DMS153 (cell line): Measurements from ENCODE around the gene RXYLT1.
"Not testable (repeated sequence)": the region's sequence is repeated elsewhere in the genome, so short reads cannot be mapped to it uniquely, and the experiment has no call there.

ENCODE experiments used
- DNase-seq: peaks from one replicate; lab custom pipeline; 2025; lab: John Stamatoyannopoulos, UW

RXYLT1 gene, protein sequence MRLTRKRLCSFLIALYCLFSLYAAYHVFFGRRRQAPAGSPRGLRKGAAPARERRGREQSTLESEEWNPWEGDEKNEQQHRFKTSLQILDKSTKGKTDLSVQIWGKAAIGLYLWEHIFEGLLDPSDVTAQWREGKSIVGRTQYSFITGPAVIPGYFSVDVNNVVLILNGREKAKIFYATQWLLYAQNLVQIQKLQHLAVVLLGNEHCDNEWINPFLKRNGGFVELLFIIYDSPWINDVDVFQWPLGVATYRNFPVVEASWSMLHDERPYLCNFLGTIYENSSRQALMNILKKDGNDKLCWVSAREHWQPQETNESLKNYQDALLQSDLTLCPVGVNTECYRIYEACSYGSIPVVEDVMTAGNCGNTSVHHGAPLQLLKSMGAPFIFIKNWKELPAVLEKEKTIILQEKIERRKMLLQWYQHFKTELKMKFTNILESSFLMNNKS

DNA sequence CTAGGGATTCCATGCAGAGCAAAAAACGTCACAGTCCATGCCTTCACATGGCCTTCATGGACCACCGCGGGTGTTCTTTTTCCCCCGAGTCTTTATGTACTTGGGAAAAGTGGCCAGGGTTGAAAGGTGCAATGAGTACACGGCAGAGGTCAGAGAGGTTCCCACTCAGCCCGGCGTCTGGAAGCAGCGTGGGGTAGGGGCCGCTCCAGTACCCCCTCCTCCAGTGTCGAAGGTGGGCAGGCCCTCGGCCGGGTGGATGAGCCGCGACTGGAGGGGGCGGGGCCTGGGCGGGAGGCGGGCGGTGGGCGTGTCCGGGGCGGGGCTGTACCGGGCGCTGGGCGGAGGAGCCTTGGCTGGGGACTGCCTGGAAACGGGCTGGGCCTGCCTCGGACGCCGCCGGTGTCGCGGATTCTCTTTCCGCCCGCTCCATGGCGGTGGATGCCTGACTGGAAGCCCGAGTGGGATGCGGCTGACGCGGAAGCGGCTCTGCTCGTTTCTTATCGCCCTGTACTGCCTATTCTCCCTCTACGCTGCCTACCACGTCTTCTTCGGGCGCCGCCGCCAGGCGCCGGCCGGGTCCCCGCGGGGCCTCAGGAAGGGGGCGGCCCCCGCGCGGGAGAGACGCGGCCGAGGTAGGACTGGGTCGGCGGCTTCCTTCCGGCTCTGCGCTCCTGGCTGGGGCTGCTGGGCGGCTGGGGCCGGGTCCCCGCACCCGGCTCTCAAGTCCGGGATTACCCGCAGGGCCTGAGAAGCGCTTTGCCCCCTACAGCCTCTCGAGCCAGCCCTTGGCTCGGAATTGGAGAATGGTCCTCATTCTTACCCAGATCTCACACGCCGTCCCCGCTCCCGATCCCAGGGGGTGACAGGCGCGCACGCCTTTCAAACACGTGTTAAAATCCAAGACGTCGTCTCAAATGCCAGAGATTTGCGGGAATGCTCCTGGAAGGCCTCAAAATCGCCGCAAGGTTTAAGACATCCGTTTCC, at the start of gene RXYLT1:
Gene RXYLT1, plus strand, starts transcription at position 412 of the 984 bp plus-strand sequence. Its CDS starts 52 bp downstream, at position 464.
- DNase-seq, result peak; percentile 39

DNA sequence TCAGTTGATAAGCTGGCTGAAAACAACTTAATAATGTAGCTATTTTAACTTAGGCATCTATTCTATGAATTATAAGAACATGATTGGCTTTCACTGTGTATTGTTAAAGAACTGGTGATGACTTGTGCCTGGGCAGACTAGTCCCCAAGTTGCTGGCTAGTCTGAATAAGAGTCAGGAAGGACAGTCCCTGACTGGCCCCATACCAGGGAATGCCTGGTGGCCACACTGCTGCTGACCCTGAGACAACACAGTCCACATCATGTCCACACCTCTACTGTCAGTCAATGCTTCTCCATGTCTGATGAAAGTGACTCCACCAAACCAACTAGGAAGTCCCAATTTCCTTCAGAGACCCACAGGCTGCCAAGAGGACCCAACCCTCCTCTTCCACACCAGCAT, 46.9 kb upstream of the RXYLT1 start:
- DNase-seq, result not testable (repeated sequence)

GRCh38 chr12:63733585-63733984, 46.1 kb upstream of the RXYLT1 start:
- not testable (repeated sequence) for DNase-seq

- DNase-seq, result not testable (repeated sequence)
These were observed 39.2 kb upstream of the RXYLT1 start for GRCh38 chr12:63740551-63740950.

DNA sequence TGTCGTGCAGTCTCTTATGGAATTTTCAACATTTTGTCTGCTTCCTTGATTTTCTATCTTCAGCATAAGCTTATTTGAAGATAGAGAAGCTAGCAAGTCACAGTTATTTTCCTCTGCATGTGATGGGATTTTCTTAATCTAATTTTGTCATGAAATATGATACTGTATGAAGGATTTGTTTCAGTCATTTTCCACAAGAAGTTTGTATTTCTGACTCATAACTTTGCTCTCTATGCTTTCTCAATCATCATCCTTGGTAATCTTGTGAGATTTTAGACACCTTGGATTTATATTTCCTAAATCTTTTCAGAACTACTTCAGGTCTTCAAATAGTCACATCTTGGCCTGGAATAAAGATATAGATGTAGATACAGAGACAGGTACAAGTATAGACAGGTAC, 38.3 kb upstream of the RXYLT1 start:
- not testable (repeated sequence) for DNase-seq

GRCh38 chr12:63744110-63744509, 35.6 kb upstream of the RXYLT1 start:
- not testable (repeated sequence) for DNase-seq

DNA sequence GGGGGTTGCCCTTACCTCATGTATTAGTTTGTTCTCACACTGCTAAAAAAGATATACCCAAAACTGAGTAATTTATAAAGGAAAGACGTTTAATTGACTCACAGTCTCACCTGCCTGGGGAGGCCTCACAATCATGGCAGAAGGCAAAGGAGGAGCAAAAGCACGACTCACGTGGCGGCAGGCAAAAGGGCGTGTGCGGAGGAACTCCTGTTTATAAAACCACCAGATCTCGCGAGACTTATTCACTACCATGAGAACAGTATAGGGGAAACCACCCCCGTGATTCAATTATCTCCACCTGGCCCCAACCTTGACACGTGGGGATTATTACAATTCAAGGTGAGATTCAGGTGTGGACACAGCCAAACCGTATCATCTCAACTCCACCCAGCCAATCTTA, 33.2 kb upstream of the RXYLT1 start:
- not testable (repeated sequence) for DNase-seq

DNA sequence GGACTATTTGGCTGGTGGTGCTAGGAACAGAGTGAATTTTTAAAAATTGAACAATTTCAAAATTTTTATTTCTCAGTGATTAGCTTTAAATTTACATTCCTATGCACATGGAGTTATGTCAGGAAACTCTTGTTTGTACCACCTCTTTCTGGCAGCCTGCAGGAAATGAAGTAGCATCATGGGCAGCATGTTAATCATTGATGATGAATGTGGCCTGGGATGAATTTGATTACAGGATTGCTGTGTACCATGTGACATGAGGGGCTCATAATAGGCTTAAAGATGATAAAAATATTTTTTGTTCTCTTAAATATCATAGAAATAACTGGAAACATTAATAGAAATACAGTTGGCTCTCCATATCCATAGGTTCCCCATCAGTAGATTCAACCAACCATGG, 32.6 kb upstream of the RXYLT1 start:
- not testable (repeated sequence) for DNase-seq

GRCh38 chr12:63747553-63747952, 32.2 kb upstream of the RXYLT1 start:
- no peak for DNase-seq

DNA sequence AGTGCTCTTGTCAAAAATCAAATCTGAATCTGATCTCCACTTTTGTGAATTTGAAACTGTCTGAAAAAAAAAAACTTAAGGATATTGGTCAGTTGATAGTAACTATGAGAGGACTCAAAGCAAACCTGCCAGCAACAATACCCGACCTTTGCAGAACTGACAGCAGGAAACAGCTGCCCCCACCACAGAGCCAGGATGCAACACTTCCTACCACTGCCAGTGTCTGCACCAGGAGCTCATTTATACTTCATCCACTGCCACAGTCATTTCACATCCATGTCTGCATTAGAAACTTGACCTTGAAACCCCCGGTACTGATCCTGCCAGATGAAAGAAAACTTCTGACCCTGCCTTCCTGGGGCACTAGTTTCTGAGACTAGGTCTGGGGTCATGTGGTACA, 27.4 kb upstream of the RXYLT1 start:
- no peak for DNase-seq

GRCh38 chr12:63752841-63753240, 26.9 kb upstream of the RXYLT1 start:
- no peak for DNase-seq

DNA sequence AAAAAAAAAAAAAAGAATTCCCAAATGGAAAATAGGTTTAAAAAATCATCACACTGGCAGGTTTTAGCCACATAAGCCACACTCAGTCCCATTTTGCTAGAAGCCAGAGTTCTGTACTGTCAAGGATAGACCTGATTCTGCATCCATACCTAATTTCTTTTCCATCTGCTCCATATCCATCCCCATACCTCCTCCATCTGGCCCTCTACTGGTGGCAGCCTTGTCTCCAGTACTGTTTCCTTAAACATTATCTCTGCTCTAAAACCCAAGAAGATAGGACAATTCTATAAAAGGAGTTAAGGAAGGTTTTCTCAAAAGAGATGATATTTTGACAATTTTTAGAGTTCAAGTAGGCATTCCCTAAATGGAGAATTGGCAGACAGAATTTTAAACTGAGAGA, 26.0 kb upstream of the RXYLT1 start:
- no peak for DNase-seq

DNA sequence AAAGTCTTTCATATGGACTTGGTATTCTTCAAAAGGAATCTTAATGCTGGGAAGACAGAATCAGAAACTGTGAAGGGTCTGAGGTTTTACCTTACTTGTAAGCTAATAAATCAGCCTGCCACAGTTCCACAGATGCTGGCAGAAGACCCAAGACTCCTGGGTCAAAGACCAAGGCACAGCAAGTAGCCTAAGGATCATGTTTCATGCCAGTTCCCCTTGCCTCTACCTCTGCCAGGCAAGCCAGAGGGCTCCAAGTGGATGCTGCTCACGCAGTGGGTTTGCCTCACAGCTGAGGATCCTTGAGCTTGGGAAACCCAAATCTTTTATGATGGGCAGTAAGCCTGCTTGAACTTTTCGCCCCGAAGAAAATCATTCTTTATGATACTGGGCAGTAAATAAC, 15.2 kb upstream of the RXYLT1 start:
- DNase-seq, result no peak

DNA sequence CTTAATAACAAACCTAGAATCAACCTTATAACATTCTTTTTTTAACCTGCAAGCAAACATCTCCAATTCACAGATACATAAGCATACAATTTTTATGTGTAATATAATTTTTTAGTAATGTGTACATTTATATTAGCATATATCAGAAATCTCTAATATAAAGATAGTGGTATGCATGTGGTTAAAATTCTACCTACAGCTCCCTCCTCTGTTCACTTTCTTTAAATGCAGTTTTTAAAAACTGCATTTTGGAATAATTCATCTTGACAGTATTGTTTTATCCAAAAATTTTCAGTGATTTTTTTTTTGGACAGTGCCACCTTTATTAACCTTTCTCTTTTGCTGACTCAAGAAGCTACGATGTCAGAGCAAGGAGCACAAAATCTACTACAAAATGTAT, 13.2 kb upstream of the RXYLT1 start:
- DNase-seq, result no peak

GRCh38 chr12:63770375-63770774, 9.3 kb upstream of the RXYLT1 start:
- DNase-seq, result no peak

- no peak for DNase-seq
These were observed 2.4 kb upstream of the RXYLT1 start for GRCh38 chr12:63777340-63777739.

- no peak for DNase-seq
These were observed 2.8 kb downstream of the RXYLT1 start for GRCh38 chr12:63782466-63782865.

DNA sequence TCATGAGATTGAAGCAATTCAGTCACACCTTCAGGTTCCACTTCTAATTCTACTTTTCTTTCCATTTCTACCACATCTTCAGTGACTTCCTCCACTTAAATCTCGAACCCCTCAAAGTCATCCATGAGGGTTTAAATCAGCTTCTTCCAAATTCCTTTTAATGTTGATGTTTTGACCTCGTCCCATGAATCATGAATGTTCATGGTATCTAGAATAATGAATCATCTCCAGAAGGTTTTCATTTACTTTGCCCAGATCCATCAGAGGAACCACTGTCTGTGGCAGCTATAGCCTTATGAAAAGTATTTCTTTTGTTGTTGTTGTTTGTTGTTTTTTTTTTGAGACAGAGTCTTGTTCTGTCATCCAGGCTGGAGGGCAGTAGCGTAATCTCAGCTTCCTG, 7.6 kb downstream of the RXYLT1 start:
- no peak for DNase-seq

GRCh38 chr12:63790608-63790945, 10.9 kb downstream of the RXYLT1 start:
- DNase-seq, result no peak

DNA sequence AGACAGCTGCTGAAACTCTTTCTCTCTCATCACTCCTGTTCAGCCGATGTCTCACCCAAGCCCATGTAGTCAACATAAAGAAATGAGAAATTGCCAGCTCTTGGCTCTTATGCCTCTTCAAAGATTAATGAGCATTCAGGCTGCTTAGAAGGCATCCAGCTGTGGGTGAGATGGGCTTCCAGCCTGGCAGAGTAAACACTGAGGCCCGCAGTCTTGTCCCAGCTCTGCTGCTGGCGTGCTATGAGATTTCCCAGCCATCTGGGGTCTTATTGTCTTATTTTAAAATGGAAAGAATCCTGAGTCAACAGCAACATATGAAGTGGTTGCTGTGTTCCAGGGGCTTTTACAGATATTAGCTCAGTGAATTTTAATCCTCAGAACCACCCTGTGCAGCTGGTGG, 12.6 kb downstream of the RXYLT1 start:
- DNase-seq, result no peak

- no peak for DNase-seq
These were observed 15.5 kb downstream of the RXYLT1 start for GRCh38 chr12:63795032-63795687.

DNA sequence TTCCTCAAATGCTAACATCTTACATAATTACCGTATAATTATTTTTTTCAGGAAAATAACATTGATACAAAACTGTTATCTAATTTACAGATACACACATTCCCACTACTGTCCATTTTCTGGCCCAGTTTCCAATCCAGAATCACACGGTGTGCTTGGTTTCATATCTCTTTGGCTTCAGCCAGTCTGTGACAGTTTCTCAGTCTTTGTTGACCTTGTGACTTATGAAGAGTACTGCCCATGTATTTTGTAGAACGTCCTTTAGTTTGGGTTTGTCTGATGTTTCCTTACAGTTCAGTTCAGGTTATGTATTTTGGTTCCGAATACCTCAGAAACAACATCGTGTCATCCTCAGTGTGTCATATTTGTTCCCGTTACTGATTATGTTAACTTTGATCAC, 16.2 kb downstream of the RXYLT1 start:
- no peak for DNase-seq
